GM12878 (cell line): ENCODE results near the gene GREB1. TPM values are rescaled to one million over a fixed set of nuclear protein-coding genes. Genes with fewer than 3 reads are reported as not detected.

Experiments
- ATAC-seq: fragments of 200-7000 bp; cut with Tn5 transposase; 3 replicates; pipeline ENCODE4 v1.9.1; 2020; ENCODE audit warnings: mild to moderate bottlenecking, moderate library complexity
- BruUV-seq: library from RNA; stranded (reverse); fragments of 400-500 nt; replicated peaks from 2 replicates; lab custom pipeline; 2021; lab: Mats Ljungman, UMichigan
- CTCF ChIA-PET: fragments of 300-600 bp; sonication (Branson Sonifier 250); formaldehyde crosslinking; extraction: SDS; loops from one replicate; lab custom pipeline; 2021; ENCODE audit warnings: inconsistent platforms; lab: Yijun Ruan, JAX
- POLR2A ChIA-PET: fragments of 350-600 bp; formaldehyde crosslinking; extraction: SDS; loops from one replicate; lab custom pipeline; 2021; ENCODE audit warnings: inconsistent platforms; lab: Charles Lee
- RAD21 ChIA-PET: fragments of 300-600 bp; sonication (Branson Sonifier 250); formaldehyde crosslinking; loops from one replicate; lab custom pipeline; 2023; ENCODE audit warnings: antibody characterized with exemption; ENCODE audit not compliant: unreplicated experiment; lab: Charles Lee
- SMC1A ChIA-PET: fragments of 300-600 bp; sonication (Branson Sonifier 250); formaldehyde crosslinking; loops from one replicate; lab custom pipeline; 2023; ENCODE audit not compliant: unreplicated experiment, uncharacterized antibody; lab: Charles Lee
- DNase-seq: peaks from one replicate; pipeline ENCODE4 v3.0.0-alpha.2; 2011; ENCODE audit warnings: low read depth, low spot score
- FAIRE-seq: peaks from 3 replicates; lab custom pipeline; 2011; peaks lifted over from hg19 to GRCh38; lab: Jason Lieb, UNC
- H2AFZ ChIP-seq: 2 replicates; pipeline ENCODE4 v1.6.0; 2011; ENCODE audit warnings: low read depth, low read length, control low read depth; ENCODE audit not compliant: control insufficient read depth
- H3K27ac ChIP-seq: 2 replicates; pipeline ENCODE4 v1.5.1; 2011; ENCODE audit warnings: control low read depth; ENCODE audit not compliant: control insufficient read depth, insufficient read depth
- H3K27me3 ChIP-seq, 2 experiments: replicated peaks in 1 of 2; 2 replicates each; pipeline versions ENCODE4 v1.6.0 to v1.6.1; 2011; ENCODE audit warnings: low read length in 1 of 2; ENCODE audit not compliant: control insufficient read depth in 2 of 2, insufficient read depth in 2 of 2
- H3K36me3 ChIP-seq, 2 experiments: 2 replicates each; pipeline ENCODE4 v1.5.1; 2011; ENCODE audit warnings: low read length in 1 of 2; ENCODE audit not compliant: control insufficient read depth in 2 of 2, insufficient read depth in 2 of 2
- H3K4me1 ChIP-seq: 2 replicates; pipeline ENCODE4 v1.6.1; 2011; ENCODE audit warnings: mild to moderate bottlenecking, low read length, moderate library complexity, mixed read lengths; ENCODE audit not compliant: control insufficient read depth, insufficient read depth
- H3K4me2 ChIP-seq: 2 replicates; pipeline ENCODE4 v1.6.0; 2011; ENCODE audit warnings: control low read depth; ENCODE audit not compliant: control insufficient read depth, insufficient read depth
- H3K4me3 ChIP-seq: fragments of 200-600 bp; sonication (generic); 2 replicates; pipeline ENCODE4 v1.5.1; 2016
- H3K79me2 ChIP-seq: 2 replicates; pipeline ENCODE4 v1.6.0; 2011; ENCODE audit warnings: low read length; ENCODE audit not compliant: control insufficient read depth, insufficient read depth
- H3K9ac ChIP-seq: 2 replicates; pipeline ENCODE4 v1.8.0; 2011; ENCODE audit warnings: low read length, control low read depth, mixed read lengths; ENCODE audit not compliant: control insufficient read depth, insufficient read depth
- H3K9me3 ChIP-seq: replicated peaks from 3 replicates; pipeline ENCODE4 v1.5.1; 2011; ENCODE audit warnings: mild to moderate bottlenecking, low read length; ENCODE audit not compliant: control insufficient read depth, insufficient read depth
- H4K20me1 ChIP-seq: 2 replicates; pipeline ENCODE4 v1.6.0; 2011; ENCODE audit not compliant: control insufficient read depth, insufficient read depth
- BHLHE40 ChIP-seq, 2 experiments: fragments of 450-650 bp in 1 of 2; IDR thresholded peaks; 2 replicates each; pipeline ENCODE4 v1.6.1; 2011 to 2017; ENCODE audit warnings: low read depth in 2 of 2, borderline replicate concordance in 1 of 2, improper control_type of control experiment in 1 of 2, low read length in 1 of 2, mild to moderate bottlenecking in 1 of 2
- BMI1 ChIP-seq: fragments of 450-650 bp; IDR thresholded peaks from 2 replicates; pipeline ENCODE4 v1.6.1; 2016; ENCODE audit warnings: mild to moderate bottlenecking, moderate library complexity, borderline replicate concordance
- E2F4 ChIP-seq: IDR thresholded peaks from 2 replicates; pipeline ENCODE4 v1.6.1; 2012; ENCODE audit warnings: low read depth, low read length, improper control_type of control experiment
- HDGF ChIP-seq: fragments of 450-650 bp; IDR thresholded peaks from 2 replicates; pipeline ENCODE4 v1.6.1; 2016; ENCODE audit warnings: antibody characterized with exemption
- NKRF ChIP-seq: fragments of 450-650 bp; conservative IDR thresholded peaks from 2 replicates; pipeline ENCODE4 v1.6.1; 2017; ENCODE audit warnings: mild to moderate bottlenecking, moderate library complexity
- PKNOX1 ChIP-seq: fragments of 450-650 bp; IDR thresholded peaks from 2 replicates; pipeline ENCODE4 v1.6.1; 2016; ENCODE audit warnings: mild to moderate bottlenecking
- WGBS: methylation state at CpG from one replicate; pipeline ENCODE4 v1.1.6; 2016; ENCODE audit warnings: low lambda C conversion rate; ENCODE audit not compliant: insufficient replicate concordance, insufficient coverage; ENCODE audit errors: missing lambda C conversion rate; 5-methylcytosine and 5-hydroxymethylcytosine counted together
- in situ Hi-C: fragments of 300-500 bp; cut with MboI; formaldehyde crosslinking; loops from 9 replicates; pipeline ENCODE4 v1.14.3; 2018; ENCODE audit warnings: mixed read lengths
- intact Hi-C: fragments of 100-400 bp; cut with micrococcal nuclease; formaldehyde crosslinking; loops from one replicate; pipeline ENCODE4 v1.14.2; 2022; ENCODE audit not compliant: unreplicated experiment
- polyA plus RNA-seq, 11 experiments: library from polyadenylated mRNA; depleted of rRNA in 4 of 11; unstranded in 6 of 11; stranded (reverse) in 5 of 11; fragments of >200 nt; fragmentation: Nextera tagmentation in 4 of 11; fragmentation: Illumina TruSeq in 1 of 11; extraction: Ambion mirVana in 4 of 11; extraction: Trizol in 1 of 11; gene quantifications; 1 replicate in 1 of 11; 2 replicates in 10 of 11; pipeline versions ENCODE4 v1.2.1 to v1.2.3, GENCODE V29; 2011 to 2016; ENCODE audit warnings: inconsistent platforms in 2 of 11, missing spikeins in 2 of 11, low read depth in 1 of 11
- total RNA-seq, 4 experiments: library from RNA; depleted of rRNA in 3 of 4; stranded (reverse); fragments of >200 nt in 3 of 4; fragmentation: Illumina TruSeq in 1 of 4; extraction: Trizol in 1 of 4; gene quantifications; 2 replicates each; pipeline versions ENCODE4 v1.2.1 to v1.2.3, GENCODE V29; 2013 to 2021

Gene GREB1
- total and polyA plus RNA-seq, 10 of the 15 experiments (the other 5 are each of a cell fraction or from before 2014, with no cell fraction given) = 0.09 to 2.1 (median 0.37) TPM; not detected in 1

- no peaks in the 10 kb centered on the region for H3K4me1 ChIP-seq
- no peaks in the 10 kb centered on the region; a peak in 1 of 4 replicates for H3K27me3 ChIP-seq
- H3K27ac ChIP-seq = no peak overlapping the region
- TF ChIP-seq BMI1 = no peak
- TF ChIP-seq HDGF = no peak
- no peak for TF ChIP-seq BHLHE40 (IDR thresholded peaks at IDR 0.05; ENCODE audit: borderline replicate concordance in 1 of 2, low read depth in 2 of 2, low read length in 1 of 2)
- no peak for TF ChIP-seq E2F4
- TF ChIP-seq PKNOX1 = no peak
- no peak for TF ChIP-seq NKRF
- TF ChIP-seq, all 136 proteins: peak for 0
- ChIA-PET CTCF (interaction anchor here (1.6 kb wide), 1 partner anchor 14 kb away, joined by 4 read pairs; no protein-coding TSS in a partner anchor), POLR2A (no interaction called here), RAD21 (no interaction called here), SMC1A (no interaction called here)
- DNase-seq = no peak
- Histone ChIP-seq H4K20me1 (no peaks in the 10 kb centered on the region), H2AFZ (no peak overlapping the region), H3K36me3 (no peaks in the 10 kb centered on the region), H3K4me3 (no peak overlapping the region), H3K9me3 (no peaks in the 10 kb centered on the region), H3K9ac (no peak overlapping the region), H3K79me2 (no peaks in the 10 kb centered on the region), H3K4me2 (no peak overlapping the region)
- WGBS = 79% methylated on average over 2 of the region's 2 CpGs
- in situ Hi-C loops (no loop called here), intact Hi-C loops (no loop called here)
- no peak for FAIRE-seq
- BruUV-seq = no TSS peak
- no peak for ATAC-seq
Observed at GRCh38 chr2:11550302-11550701, 16.5 kb downstream of the GREB1 start.
